Upper lobe of left lung (tissue), 6 donors: ENCODE measurements around the gene RARB. TPM values are rescaled to one million over a fixed set of nuclear protein-coding genes. Genes with fewer than 3 reads are reported as not detected.

Source experiments
- ATAC-seq, 2 donors: fragments of 200-7000 bp; cut with Tn5 transposase; one replicate each; pipeline ENCODE4 v1.9.1; 2022; ENCODE audit warnings: mild to moderate bottlenecking in 2 of 2, moderate library complexity in 2 of 2; ENCODE audit not compliant: low FRiP score in 2 of 2
- DNase-seq, 2 donors: peaks; one replicate each; pipeline ENCODE4 v3.0.0-alpha.2; 2019 to 2020
- H3K27ac ChIP-seq, 4 donors: fragments of 200-600 bp; sonication (generic); one replicate each; pipeline ENCODE4 v1.5.1; 2016 to 2019
- H3K27me3 ChIP-seq, 4 donors: fragments of 200-600 bp; sonication (generic); one replicate each; pipeline ENCODE4 v1.5.1; 2017 to 2019
- H3K36me3 ChIP-seq, 4 donors: fragments of 200-600 bp; sonication (generic); one replicate each; pipeline ENCODE4 v1.5.1; 2016 to 2019
- H3K4me1 ChIP-seq, 4 donors: fragments of 200-600 bp; sonication (generic); one replicate each; pipeline ENCODE4 v1.5.1; 2018 to 2019
- H3K4me3 ChIP-seq, 4 donors: fragments of 200-600 bp; sonication (generic); one replicate each; pipeline ENCODE4 v1.5.1; 2017 to 2019; ENCODE audit warnings: mild to moderate bottlenecking in 2 of 4, moderate library complexity in 1 of 4
- H3K9me3 ChIP-seq, 4 donors: fragments of 200-600 bp; sonication (generic); one replicate each; pipeline ENCODE4 v1.5.1; 2018 to 2019
- CTCF ChIP-seq, 6 experiments: fragments of 450-650 bp in 4 of 6; fragments of 200-600 bp in 2 of 6; sonication (generic) in 2 of 6; IDR thresholded peaks; one replicate each; pipeline ENCODE4 v1.5.1; 2016 to 2019; ENCODE audit warnings: antibody characterized with exemption in 6 of 6
- EP300 ChIP-seq, 4 donors: sonication (generic); formaldehyde crosslinking; IDR thresholded peaks; one replicate each; pipeline ENCODE4 v1.5.1; 2017; ENCODE audit warnings: antibody characterized with exemption in 4 of 4, control low read depth in 2 of 4
- POLR2A ChIP-seq, 4 donors: fragments of 450-650 bp; IDR thresholded peaks; one replicate each; pipeline ENCODE4 v1.5.1; 2016 to 2017; ENCODE audit warnings: antibody characterized with exemption in 4 of 4, mild to moderate bottlenecking in 2 of 4
- POLR2AphosphoS5 ChIP-seq, 2 donors: sonication (generic); formaldehyde crosslinking; IDR thresholded peaks; one replicate each; pipeline ENCODE4 v1.5.1; 2017; ENCODE audit warnings: antibody characterized with exemption in 2 of 2
- WGBS, 2 donors: methylation state at CpG; one replicate each; pipeline ENCODE4 v1.1.5; 2017 to 2018; 5-methylcytosine and 5-hydroxymethylcytosine counted together
- total RNA-seq, 6 donors: library from RNA; depleted of rRNA in 4 of 6; stranded (reverse); fragments of >200 nt in 4 of 6; gene quantifications; one replicate each; pipeline versions ENCODE4 v1.1.0 to v1.2.1, GENCODE V29; 2016 to 2021
- donor health status: DM: no; HTN: no; CAD: no; lungs with moderate emphysema.
- donor health status: DM: no; HTN: yes; CAD: no; lungs with severe emphysema.

RARB gene
- total RNA-seq, 6 donors from 2014 or later: 3.9 to 15.4 (median 6.4) TPM

- WGBS, 2 donors: 71 to 74% methylated on average over 3 of the region's 3 CpGs
- H3K36me3 ChIP-seq: no peaks in the 10 kb centered on the region
- no peaks in the 10 kb centered on the region for H3K9me3 ChIP-seq
- DNase-seq (no peak), ATAC-seq (no peak)
- H3K4me3 ChIP-seq: no peak overlapping the region
- H3K27ac ChIP-seq: no peak overlapping the region
- no peak for TF ChIP-seq POLR2A (IDR thresholded peaks at IDR 0.05)
- no peak for TF ChIP-seq EP300 (IDR thresholded peaks at IDR 0.05)
- TF ChIP-seq CTCF (IDR thresholded peaks at IDR 0.05): no peak
- TF ChIP-seq POLR2AphosphoS5 (IDR thresholded peaks at IDR 0.05): no peak
- no peaks in the 10 kb centered on the region for H3K27me3 ChIP-seq
- H3K4me1 ChIP-seq: peaks cover 0 to 4% (median 0%) of the 10 kb centered on the region in 4 donors
Observed at GRCh38 chr3:25442486-25442885, 14.4 kb downstream of the RARB start.

GRCh38 chr3:25444273-25444672, 16.2 kb downstream of the RARB start:
- Histone ChIP-seq H3K36me3 (no peaks in the 10 kb centered on the region), H3K9me3 (no peaks in the 10 kb centered on the region), H3K4me3 (no peak overlapping the region), H3K27me3 (no peaks in the 10 kb centered on the region), H3K4me1 (peaks cover 7 to 16% (median 10%) of the 10 kb centered on the region in 4 donors), H3K27ac (no peak overlapping the region)
- no peak for ATAC-seq
- TF ChIP-seq POLR2A (IDR thresholded peaks at IDR 0.05) (no peak), CTCF (IDR thresholded peaks at IDR 0.05) (no peak), POLR2AphosphoS5 (IDR thresholded peaks at IDR 0.05) (no peak), EP300 (IDR thresholded peaks at IDR 0.05) (no peak)
- no peak for DNase-seq
- WGBS, 2 donors: 54 to 69% methylated on average over 2 of the region's 2 CpGs

GRCh38 chr3:25445731-25446130, 17.7 kb downstream of the RARB start:
- Histone ChIP-seq H3K27ac (no peak overlapping the region), H3K9me3 (no peaks in the 10 kb centered on the region), H3K4me3 (no peak overlapping the region), H3K27me3 (no peaks in the 10 kb centered on the region), H3K36me3 (no peaks in the 10 kb centered on the region), H3K4me1 (peaks cover 11 to 15% (median 11%) of the 10 kb centered on the region in 4 donors)
- 81% methylated on average over 4 of the region's 4 CpGs for WGBS, 2 donors
- no peak for TF ChIP-seq POLR2A (IDR thresholded peaks at IDR 0.05)
- no peak for TF ChIP-seq CTCF (IDR thresholded peaks at IDR 0.05)
- no peak for TF ChIP-seq POLR2AphosphoS5 (IDR thresholded peaks at IDR 0.05)
- TF ChIP-seq EP300 (IDR thresholded peaks at IDR 0.05): no peak
- ATAC-seq: no peak
- DNase-seq: no peak

GRCh38 chr3:25447285-25447684, 19.2 kb downstream of the RARB start:
- ATAC-seq: no peak
- TF ChIP-seq CTCF (IDR thresholded peaks at IDR 0.05): no peak
- TF ChIP-seq POLR2A (IDR thresholded peaks at IDR 0.05): no peak
- no peak for TF ChIP-seq POLR2AphosphoS5 (IDR thresholded peaks at IDR 0.05)
- TF ChIP-seq EP300 (IDR thresholded peaks at IDR 0.05): no peak
- Histone ChIP-seq H3K27ac (no peak overlapping the region), H3K36me3 (no peaks in the 10 kb centered on the region), H3K4me3 (no peak overlapping the region), H3K9me3 (no peaks in the 10 kb centered on the region), H3K4me1 (peaks cover 11 to 15% (median 11%) of the 10 kb centered on the region in 4 donors), H3K27me3 (no peaks in the 10 kb centered on the region)
- DNase-seq: no peak
- WGBS, 2 donors: 77 to 87% methylated on average over 3 of the region's 3 CpGs

- Histone ChIP-seq H3K9me3 (no peaks in the 10 kb centered on the region), H3K4me3 (no peak overlapping the region), H3K36me3 (no peaks in the 10 kb centered on the region), H3K27me3 (no peaks in the 10 kb centered on the region), H3K4me1 (peaks cover 11 to 15% (median 13%) of the 10 kb centered on the region in 4 donors), H3K27ac (no peak overlapping the region)
- no peak for TF ChIP-seq EP300 (IDR thresholded peaks at IDR 0.05)
- TF ChIP-seq POLR2A (IDR thresholded peaks at IDR 0.05): no peak
- TF ChIP-seq CTCF (IDR thresholded peaks at IDR 0.05): no peak
- 91 to 98% methylated on average over 3 of the region's 3 CpGs for WGBS, 2 donors
- no peak for ATAC-seq
- DNase-seq: no peak
Observed at GRCh38 chr3:25447925-25448324, 19.9 kb downstream of the RARB start.
